ENCODE results near the gene HSPB7. TPM values are rescaled to one million over a fixed set of nuclear protein-coding genes. Genes with fewer than 3 reads are reported as not detected.

HSPB7 gene
- total RNA-seq, 1 experiment from 2014 or later: not detected

- WGBS (ENCODE audit: extremely low coverage, insufficient read length, low lambda C conversion rate): no CpG with 5 or more reads among the region's 18 CpGs
- H3K27me3 ChIP-seq (ENCODE audit: insufficient read depth, low read length): no peaks in the 10 kb centered on the region
These were observed 14.7 kb upstream of the HSPB7 start for GRCh38 chr1:16032388-16033102.

More at GRCh38 chr1:16032388-16033102, 14.7 kb upstream of the HSPB7 start:
- H3K36me3 Mint-ChIP-seq (ENCODE audit: insufficient read depth in 1 of 3, low read depth in 3 of 3): no peaks in the 10 kb centered on the region
- H4K8ac ChIP-seq (replicated peaks; ENCODE audit: insufficient read length, low read depth, low read length): no peak overlapping the region
- H2AK5ac ChIP-seq (ENCODE audit: insufficient read length, low read length): no peak overlapping the region
- no peak overlapping the region for H3K27ac Mint-ChIP-seq
- peaks cover 12% of the 10 kb centered on the region for H3K27me3 Mint-ChIP-seq (ENCODE audit: low read depth)
- H3K4me1 ChIP-seq (ENCODE audit: insufficient read depth, low read length): peaks cover 2% of the 10 kb centered on the region; the same call in 1 of the 2 replicates
- H2BK5ac ChIP-seq (ENCODE audit: insufficient read length, low read length): no peak overlapping the region
- H4K20me1 ChIP-seq (ENCODE audit: control insufficient read depth, insufficient read depth, insufficient read length): no peaks in the 10 kb centered on the region
- no peaks in the 10 kb centered on the region for H3K79me2 ChIP-seq (ENCODE audit: insufficient read depth, low read length)
- no peak overlapping the region for H3K9ac ChIP-seq (ENCODE audit: extremely low read depth, insufficient read length, low read length)
- H3K27ac ChIP-seq (ENCODE audit: insufficient read length, low read depth, low read length): no peak overlapping the region
- no peak overlapping the region for H2AFZ ChIP-seq (ENCODE audit: low read length)
- no peak overlapping the region for H2BK12ac ChIP-seq (ENCODE audit: insufficient read length, low read depth, low read length)
- H3K4ac ChIP-seq (ENCODE audit: low read depth, low read length): no peak overlapping the region
- peaks cover 13 to 22% of the 10 kb centered on the region in 2 experiments for H3K4me1 Mint-ChIP-seq
- H3K4me3 Mint-ChIP-seq: no peak overlapping the region
- no peak overlapping the region for H2BK120ac ChIP-seq (ENCODE audit: low read depth, low read length, poor library complexity, severe bottlenecking)
- H3K9me3 Mint-ChIP-seq: no peaks in the 10 kb centered on the region
- no peak overlapping the region for H3K56ac ChIP-seq (ENCODE audit: insufficient read length, low read depth, low read length)
- H3K23me2 ChIP-seq (ENCODE audit: insufficient read length, low read depth, low read length, poor library complexity, severe bottlenecking): no peaks in the 10 kb centered on the region
- H3K23ac ChIP-seq (ENCODE audit: insufficient read length, low read depth, low read length): no peak overlapping the region
- H3T11ph ChIP-seq (ENCODE audit: low read length): no peak overlapping the region
- H3K79me1 ChIP-seq (ENCODE audit: insufficient read depth, low read depth, low read length, poor library complexity, severe bottlenecking): no peaks in the 10 kb centered on the region
- no peak overlapping the region for H2BK15ac ChIP-seq (ENCODE audit: low read depth, low read length)
- no peak overlapping the region for H3K4me2 ChIP-seq (ENCODE audit: insufficient read depth, insufficient read length, low read length)
- no peaks in the 10 kb centered on the region for H3K9me3 ChIP-seq (ENCODE audit: control insufficient read depth, low read depth, low read length)
- no peak overlapping the region for H4K91ac ChIP-seq (ENCODE audit: insufficient read length, low read depth, low read length)
- no peak overlapping the region for H3K14ac ChIP-seq (ENCODE audit: insufficient read depth, low read length)
- peak; percentile 98 for DNase-seq
- H4K5ac ChIP-seq (ENCODE audit: insufficient read length, low read depth, low read length): no peak overlapping the region
- no peak overlapping the region for H2BK20ac ChIP-seq (ENCODE audit: low read depth, low read length, poor library complexity, severe bottlenecking)
- peak; percentile 95 for TF ChIP-seq CTCF (conservative IDR thresholded peaks at IDR 0.05)
- no peak overlapping the region for H3K18ac ChIP-seq (ENCODE audit: insufficient read length, low read depth, low read length)
